ENCODE results near the gene S100A2. TPM values are rescaled to one million over a fixed set of nuclear protein-coding genes. Genes with fewer than 3 reads are reported as not detected.
A peak's percentile ranks its signal among the peaks of the same experiment; 100 is the strongest.

Gene S100A2
- total and polyA plus RNA-seq, 2 of the 13 experiments (the other 11 are each of a cell fraction or from before 2014, with no cell fraction given) = 1.2 TPM

DNA sequence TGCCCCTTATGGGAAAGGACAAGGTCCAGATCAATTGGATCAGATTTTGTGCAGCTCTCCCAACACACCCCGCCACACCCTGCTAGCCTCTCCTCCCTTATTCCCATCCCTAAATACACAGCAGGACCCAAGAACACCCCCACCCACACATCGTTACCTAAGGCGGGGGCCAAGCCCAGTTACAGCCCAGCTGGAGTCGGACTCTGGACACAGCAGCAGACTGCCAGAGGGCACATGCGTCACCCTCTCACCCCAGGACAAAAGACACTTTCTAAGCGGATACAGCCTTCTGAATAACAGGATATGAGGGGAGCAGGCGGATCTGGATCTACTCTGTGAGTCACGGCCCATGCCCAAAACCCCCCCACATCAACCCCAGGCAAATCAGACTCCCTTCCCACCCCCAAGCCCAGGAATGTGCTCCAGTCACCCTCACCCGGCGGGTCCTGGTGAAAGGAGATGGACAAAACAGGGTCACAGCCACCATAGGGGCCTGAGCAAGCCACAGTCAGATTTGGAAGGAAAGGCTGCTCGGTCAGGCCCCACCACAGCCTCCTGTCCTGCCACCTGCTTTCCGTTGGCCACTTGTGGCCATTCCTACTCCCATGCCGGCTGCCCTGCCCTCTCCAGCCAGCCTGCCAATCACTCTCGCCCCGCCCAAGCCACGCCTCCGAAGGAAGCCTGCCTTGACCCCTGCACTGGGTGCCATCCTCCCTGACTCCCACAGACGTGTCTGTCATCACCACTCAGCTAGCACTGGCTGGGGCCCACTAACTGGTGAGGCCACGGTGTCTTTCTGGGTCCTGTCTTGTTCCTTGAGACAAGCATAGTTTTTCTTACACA lies 43.3 kb upstream of the S100A2 start (continued):
- TF ChIP-seq, protein P1, sequence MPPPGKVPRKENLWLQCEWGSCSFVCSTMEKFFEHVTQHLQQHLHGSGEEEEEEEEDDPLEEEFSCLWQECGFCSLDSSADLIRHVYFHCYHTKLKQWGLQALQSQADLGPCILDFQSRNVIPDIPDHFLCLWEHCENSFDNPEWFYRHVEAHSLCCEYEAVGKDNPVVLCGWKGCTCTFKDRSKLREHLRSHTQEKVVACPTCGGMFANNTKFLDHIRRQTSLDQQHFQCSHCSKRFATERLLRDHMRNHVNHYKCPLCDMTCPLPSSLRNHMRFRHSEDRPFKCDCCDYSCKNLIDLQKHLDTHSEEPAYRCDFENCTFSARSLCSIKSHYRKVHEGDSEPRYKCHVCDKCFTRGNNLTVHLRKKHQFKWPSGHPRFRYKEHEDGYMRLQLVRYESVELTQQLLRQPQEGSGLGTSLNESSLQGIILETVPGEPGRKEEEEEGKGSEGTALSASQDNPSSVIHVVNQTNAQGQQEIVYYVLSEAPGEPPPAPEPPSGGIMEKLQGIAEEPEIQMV (CRISPR knock-in tag; IDR thresholded peaks at IDR 0.05; ENCODE audit: low read depth) = peak; percentile 51; the same call in 1 of the 2 replicates
- TF ChIP-seq HNRNPLL (IDR thresholded peaks at IDR 0.05; ENCODE audit: low read depth, low read length, poor library complexity, severe bottlenecking) (peak; percentile 55), POLR2A (IDR thresholded peaks at IDR 0.05; ENCODE audit: insufficient read depth in 1 of 2, low read depth in 2 of 2, low read length in 2 of 2) (peak; percentile 82 to 91), ZNF644 (CRISPR knock-in tag; IDR thresholded peaks at IDR 0.05; ENCODE audit: low read depth) (0 out of 2 replicates have a peak, but pooled peaks have one; percentile 31), RBFOX2 (IDR thresholded peaks at IDR 0.05; ENCODE audit: low read depth, low read length) (peak; percentile 67), SP1 (IDR thresholded peaks at IDR 0.05) (no peak), SP1 (CRISPR knock-in tag; IDR thresholded peaks at IDR 0.05) (peak; percentile 85), FOXO1 (CRISPR knock-in tag; IDR thresholded peaks at IDR 0.05) (peak; percentile 52; the same call in 1 of the 2 replicates), ELF1 (CRISPR knock-in tag; IDR thresholded peaks at IDR 0.05) (0 out of 2 replicates have a peak, but pooled peaks have one; percentile 25), ZNF883 (CRISPR knock-in tag; IDR thresholded peaks at IDR 0.05; ENCODE audit: not compliant biosample characterization) (peak; percentile 56), RCOR2 (CRISPR knock-in tag; IDR thresholded peaks at IDR 0.05) (no peak), CAMTA2 (CRISPR knock-in tag; IDR thresholded peaks at IDR 0.05; ENCODE audit: borderline replicate concordance) (no peak), ZNF501 (CRISPR knock-in tag; IDR thresholded peaks at IDR 0.05) (peak; percentile 86; the same call in 1 of the 2 replicates), FOXK1 (CRISPR knock-in tag; IDR thresholded peaks at IDR 0.05; ENCODE audit: borderline replicate concordance, low read depth) (0 out of 2 replicates have a peak, but pooled peaks have one; percentile 16), FOXK2 (IDR thresholded peaks at IDR 0.05) (peak; percentile 18; the same call in 1 of the 2 replicates), NONO (IDR thresholded peaks at IDR 0.05) (no peak), NONO (CRISPR knock-in tag; conservative IDR thresholded peaks at IDR 0.05) (peak; percentile 50; the same call in 1 of the 2 replicates), ZNF616 (CRISPR knock-in tag; IDR thresholded peaks at IDR 0.05; ENCODE audit: low read depth) (peak; percentile 91), ZFP36L1 (CRISPR knock-in tag; IDR thresholded peaks at IDR 0.05) (no peak), KDM6A (CRISPR knock-in tag; IDR thresholded peaks at IDR 0.05; ENCODE audit: low read depth) (peak; percentile 64), SAP130 (CRISPR knock-in tag; IDR thresholded peaks at IDR 0.05; ENCODE audit: low read depth) (peak; percentile 84), ZNF782 (CRISPR knock-in tag; IDR thresholded peaks at IDR 0.05; ENCODE audit: borderline replicate concordance) (peak; percentile 59; the same call in 1 of the 2 replicates), ZSCAN21 (CRISPR knock-in tag; IDR thresholded peaks at IDR 0.05; ENCODE audit: borderline replicate concordance) (peak; percentile 31), KAT2B (IDR thresholded peaks at IDR 0.05; ENCODE audit: borderline replicate concordance, low read depth, low read length) (no peak)
- TF ChIP-seq, protein P2, sequence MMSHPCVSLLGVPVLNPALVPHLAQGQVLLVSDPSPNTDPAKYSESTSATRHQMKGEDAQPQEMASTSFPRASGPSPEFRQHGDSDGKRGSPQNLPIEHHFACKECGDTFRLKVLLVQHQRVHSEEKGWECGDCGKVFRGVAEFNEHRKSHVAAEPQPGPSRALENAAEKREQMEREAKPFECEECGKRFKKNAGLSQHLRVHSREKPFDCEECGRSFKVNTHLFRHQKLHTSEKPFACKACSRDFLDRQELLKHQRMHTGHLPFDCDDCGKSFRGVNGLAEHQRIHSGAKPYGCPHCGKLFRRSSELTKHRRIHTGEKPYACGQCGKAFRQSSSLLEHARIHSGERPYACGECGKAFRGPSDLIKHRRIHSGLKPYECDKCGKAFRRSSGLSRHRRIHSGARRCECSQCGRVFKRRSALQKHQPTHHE (CRISPR knock-in tag; IDR thresholded peaks at IDR 0.05; ENCODE audit: borderline replicate concordance) = no peak
- TF ChIP-seq, protein P3, sequence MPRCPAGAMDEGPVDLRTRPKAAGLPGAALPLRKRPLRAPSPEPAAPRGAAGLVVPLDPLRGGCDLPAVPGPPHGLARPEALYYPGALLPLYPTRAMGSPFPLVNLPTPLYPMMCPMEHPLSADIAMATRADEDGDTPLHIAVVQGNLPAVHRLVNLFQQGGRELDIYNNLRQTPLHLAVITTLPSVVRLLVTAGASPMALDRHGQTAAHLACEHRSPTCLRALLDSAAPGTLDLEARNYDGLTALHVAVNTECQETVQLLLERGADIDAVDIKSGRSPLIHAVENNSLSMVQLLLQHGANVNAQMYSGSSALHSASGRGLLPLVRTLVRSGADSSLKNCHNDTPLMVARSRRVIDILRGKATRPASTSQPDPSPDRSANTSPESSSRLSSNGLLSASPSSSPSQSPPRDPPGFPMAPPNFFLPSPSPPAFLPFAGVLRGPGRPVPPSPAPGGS (CRISPR knock-in tag; IDR thresholded peaks at IDR 0.05) = peak; percentile 8; the same call in 1 of the 2 replicates

All from HepG2 (cell line).